GM12878 (cell line): ENCODE data around the gene NPC2. TPM values are rescaled to one million over a fixed set of nuclear protein-coding genes. Genes with fewer than 3 reads are reported as not detected.

Source experiments
- ATAC-seq: fragments of 200-7000 bp; cut with Tn5 transposase; 3 replicates; pipeline ENCODE4 v1.9.1; 2020; ENCODE audit warnings: mild to moderate bottlenecking, moderate library complexity
- BruUV-seq: library from RNA; stranded (reverse); fragments of 400-500 nt; replicated peaks from 2 replicates; lab custom pipeline; 2021; lab: Mats Ljungman, UMichigan
- CTCF ChIA-PET: fragments of 300-600 bp; sonication (Branson Sonifier 250); formaldehyde crosslinking; extraction: SDS; loops from one replicate; lab custom pipeline; 2021; ENCODE audit warnings: inconsistent platforms; lab: Yijun Ruan, JAX
- POLR2A ChIA-PET: fragments of 350-600 bp; formaldehyde crosslinking; extraction: SDS; loops from one replicate; lab custom pipeline; 2021; ENCODE audit warnings: inconsistent platforms; lab: Charles Lee
- RAD21 ChIA-PET: fragments of 300-600 bp; sonication (Branson Sonifier 250); formaldehyde crosslinking; loops from one replicate; lab custom pipeline; 2023; ENCODE audit warnings: antibody characterized with exemption; ENCODE audit not compliant: unreplicated experiment; lab: Charles Lee
- SMC1A ChIA-PET: fragments of 300-600 bp; sonication (Branson Sonifier 250); formaldehyde crosslinking; loops from one replicate; lab custom pipeline; 2023; ENCODE audit not compliant: unreplicated experiment, uncharacterized antibody; lab: Charles Lee
- DNase-seq: peaks from one replicate; pipeline ENCODE4 v3.0.0-alpha.2; 2011; ENCODE audit warnings: low read depth, low spot score
- FAIRE-seq: peaks from 3 replicates; lab custom pipeline; 2011; peaks lifted over from hg19 to GRCh38; lab: Jason Lieb, UNC
- H2AFZ ChIP-seq: 2 replicates; pipeline ENCODE4 v1.6.0; 2011; ENCODE audit warnings: low read depth, low read length, control low read depth; ENCODE audit not compliant: control insufficient read depth
- H3K27ac ChIP-seq: 2 replicates; pipeline ENCODE4 v1.5.1; 2011; ENCODE audit warnings: control low read depth; ENCODE audit not compliant: control insufficient read depth, insufficient read depth
- H3K27me3 ChIP-seq, 2 experiments: replicated peaks in 1 of 2; 2 replicates each; pipeline versions ENCODE4 v1.6.0 to v1.6.1; 2011; ENCODE audit warnings: low read length in 1 of 2; ENCODE audit not compliant: control insufficient read depth in 2 of 2, insufficient read depth in 2 of 2
- H3K36me3 ChIP-seq, 2 experiments: 2 replicates each; pipeline ENCODE4 v1.5.1; 2011; ENCODE audit warnings: low read length in 1 of 2; ENCODE audit not compliant: control insufficient read depth in 2 of 2, insufficient read depth in 2 of 2
- H3K4me1 ChIP-seq: 2 replicates; pipeline ENCODE4 v1.6.1; 2011; ENCODE audit warnings: mild to moderate bottlenecking, low read length, moderate library complexity, mixed read lengths; ENCODE audit not compliant: control insufficient read depth, insufficient read depth
- H3K4me2 ChIP-seq: 2 replicates; pipeline ENCODE4 v1.6.0; 2011; ENCODE audit warnings: control low read depth; ENCODE audit not compliant: control insufficient read depth, insufficient read depth
- H3K4me3 ChIP-seq: fragments of 200-600 bp; sonication (generic); 2 replicates; pipeline ENCODE4 v1.5.1; 2016
- H3K79me2 ChIP-seq: 2 replicates; pipeline ENCODE4 v1.6.0; 2011; ENCODE audit warnings: low read length; ENCODE audit not compliant: control insufficient read depth, insufficient read depth
- H3K9ac ChIP-seq: 2 replicates; pipeline ENCODE4 v1.8.0; 2011; ENCODE audit warnings: low read length, control low read depth, mixed read lengths; ENCODE audit not compliant: control insufficient read depth, insufficient read depth
- H3K9me3 ChIP-seq: replicated peaks from 3 replicates; pipeline ENCODE4 v1.5.1; 2011; ENCODE audit warnings: mild to moderate bottlenecking, low read length; ENCODE audit not compliant: control insufficient read depth, insufficient read depth
- H4K20me1 ChIP-seq: 2 replicates; pipeline ENCODE4 v1.6.0; 2011; ENCODE audit not compliant: control insufficient read depth, insufficient read depth
- EP300 ChIP-seq, 2 experiments: fragments of 150-350 bp in 1 of 2; IDR thresholded peaks; 2 replicates each; pipeline ENCODE4 v1.6.1; 2011 to 2012; ENCODE audit warnings: low read depth in 2 of 2, low read length in 2 of 2, borderline replicate concordance in 1 of 2, improper control_type of control experiment in 1 of 2, inconsistent platforms in 1 of 2; ENCODE audit not compliant: control insufficient read depth in 1 of 2
- ESRRA ChIP-seq: IDR thresholded peaks from 2 replicates; pipeline ENCODE4 v1.6.1; 2012; ENCODE audit warnings: mild to moderate bottlenecking, low read length, improper control_type of control experiment
- HDAC2 ChIP-seq: fragments of 200-600 bp; sonication (generic); IDR thresholded peaks from 2 replicates; pipeline ENCODE4 v1.6.1; 2017
- KLF5 ChIP-seq: fragments of 450-650 bp; IDR thresholded peaks from 2 replicates; pipeline ENCODE4 v1.6.1; 2014; ENCODE audit warnings: mild to moderate bottlenecking; ENCODE audit not compliant: partially characterized antibody
- MEF2B ChIP-seq: fragments of 450-650 bp; IDR thresholded peaks from 2 replicates; pipeline ENCODE4 v1.6.1; 2018; ENCODE audit warnings: mild to moderate bottlenecking, moderate library complexity; ENCODE audit not compliant: partially characterized antibody, poor library complexity, severe bottlenecking
- NBN ChIP-seq: fragments of 450-650 bp; IDR thresholded peaks from 2 replicates; pipeline ENCODE4 v1.6.1; 2016
- SRF ChIP-seq, 2 experiments: IDR thresholded peaks; 2 replicates each; pipeline ENCODE4 v1.6.1; 2011; ENCODE audit warnings: low read depth in 2 of 2, low read length in 2 of 2, mild to moderate bottlenecking in 1 of 2, moderate library complexity in 1 of 2
- SUPT20H ChIP-seq: IDR thresholded peaks from 2 replicates; pipeline ENCODE4 v1.6.1; 2011; ENCODE audit warnings: low read depth, mild to moderate bottlenecking, low read length, moderate library complexity, borderline replicate concordance; ENCODE audit not compliant: control insufficient read depth
- YY1 ChIP-seq: IDR thresholded peaks from 2 replicates; pipeline ENCODE4 v1.6.1; 2011; ENCODE audit warnings: low read depth, mild to moderate bottlenecking, low read length
- ZNF217 ChIP-seq: fragments of 450-650 bp; IDR thresholded peaks from 2 replicates; pipeline ENCODE4 v1.6.1; 2017; ENCODE audit warnings: antibody characterized with exemption, mild to moderate bottlenecking
- WGBS: methylation state at CpG from one replicate; pipeline ENCODE4 v1.1.6; 2016; ENCODE audit warnings: low lambda C conversion rate; ENCODE audit not compliant: insufficient replicate concordance, insufficient coverage; ENCODE audit errors: missing lambda C conversion rate; 5-methylcytosine and 5-hydroxymethylcytosine counted together
- in situ Hi-C: fragments of 300-500 bp; cut with MboI; formaldehyde crosslinking; loops from 9 replicates; pipeline ENCODE4 v1.14.3; 2018; ENCODE audit warnings: mixed read lengths
- intact Hi-C: fragments of 100-400 bp; cut with micrococcal nuclease; formaldehyde crosslinking; loops from one replicate; pipeline ENCODE4 v1.14.2; 2022; ENCODE audit not compliant: unreplicated experiment
- polyA plus RNA-seq, 11 experiments: library from polyadenylated mRNA; depleted of rRNA in 4 of 11; unstranded in 6 of 11; stranded (reverse) in 5 of 11; fragments of >200 nt; fragmentation: Nextera tagmentation in 4 of 11; fragmentation: Illumina TruSeq in 1 of 11; extraction: Ambion mirVana in 4 of 11; extraction: Trizol in 1 of 11; gene quantifications; 1 replicate in 1 of 11; 2 replicates in 10 of 11; pipeline versions ENCODE4 v1.2.1 to v1.2.3, GENCODE V29; 2011 to 2016; ENCODE audit warnings: inconsistent platforms in 2 of 11, missing spikeins in 2 of 11, low read depth in 1 of 11
- total RNA-seq, 4 experiments: library from RNA; depleted of rRNA in 3 of 4; stranded (reverse); fragments of >200 nt in 3 of 4; fragmentation: Illumina TruSeq in 1 of 4; extraction: Trizol in 1 of 4; gene quantifications; 2 replicates each; pipeline versions ENCODE4 v1.2.1 to v1.2.3, GENCODE V29; 2013 to 2021
- TF ChIP-seq, protein P1 (sequence below): fragments of 450-650 bp; formaldehyde crosslinking; IDR thresholded peaks from 2 replicates; pipeline ENCODE4 v1.4.0; 2022; ENCODE audit warnings: mild to moderate bottlenecking, moderate library complexity
- TF ChIP-seq, protein P2 (sequence below): IDR thresholded peaks from 2 replicates; pipeline ENCODE4 v1.6.1; 2012; ENCODE audit warnings: low read depth, low read length, improper control_type of control experiment
- TF ChIP-seq, protein P3 (sequence below): fragments of 450-650 bp; conservative IDR thresholded peaks from 2 replicates; pipeline ENCODE4 v1.6.1; 2017; ENCODE audit warnings: mild to moderate bottlenecking, moderate library complexity

Gene NPC2
- total and polyA plus RNA-seq, 10 of the 15 experiments (the other 5 are each of a cell fraction or from before 2014, with no cell fraction given) = 29.5 to 109 (median 59.1) TPM

DNA sequence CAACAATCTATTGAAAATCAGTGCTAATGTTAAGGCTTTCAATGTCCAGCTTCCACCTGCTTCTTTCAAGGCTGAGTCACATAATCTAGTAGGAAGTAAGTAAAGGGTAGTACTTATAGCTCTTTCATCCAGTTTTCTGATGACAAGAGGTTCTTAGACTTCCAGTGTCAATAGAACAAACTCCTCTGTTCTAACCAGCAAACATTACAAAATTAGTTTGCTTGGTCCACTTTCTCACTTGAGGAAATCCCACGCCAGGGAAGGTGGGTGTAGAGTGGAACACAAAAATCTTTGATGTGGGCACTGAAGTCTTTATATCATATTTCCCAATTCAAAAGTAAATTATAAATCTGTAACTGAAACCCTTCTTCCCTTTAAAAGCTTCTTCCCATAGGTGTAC is 2.6 kb downstream of the NPC2 start:
- CTCF ChIA-PET = interaction anchor here (0.9 to 2.0 kb wide), 8 partner anchors 9 to 127 kb away, joined by 3 to 14 read pairs (median 4); no protein-coding TSS in a partner anchor
- no TSS peak for BruUV-seq
- peaks cover 11% of the 10 kb centered on the region for H3K79me2 ChIP-seq
- H2AFZ ChIP-seq = no peak overlapping the region
- FAIRE-seq (no peak), DNase-seq (no peak), ATAC-seq (no peak)
- SMC1A ChIA-PET = interaction anchor here (0.8 to 2.7 kb wide), 9 partner anchors 9 to 126 kb away, joined by 3 to 13 read pairs (median 5); no protein-coding TSS in a partner anchor
- H3K4me2 ChIP-seq = no peak overlapping the region
- no peaks in the 10 kb centered on the region for H3K9me3 ChIP-seq
- no peaks in the 10 kb centered on the region for H3K36me3 ChIP-seq
- TF ChIP-seq, protein P1, sequence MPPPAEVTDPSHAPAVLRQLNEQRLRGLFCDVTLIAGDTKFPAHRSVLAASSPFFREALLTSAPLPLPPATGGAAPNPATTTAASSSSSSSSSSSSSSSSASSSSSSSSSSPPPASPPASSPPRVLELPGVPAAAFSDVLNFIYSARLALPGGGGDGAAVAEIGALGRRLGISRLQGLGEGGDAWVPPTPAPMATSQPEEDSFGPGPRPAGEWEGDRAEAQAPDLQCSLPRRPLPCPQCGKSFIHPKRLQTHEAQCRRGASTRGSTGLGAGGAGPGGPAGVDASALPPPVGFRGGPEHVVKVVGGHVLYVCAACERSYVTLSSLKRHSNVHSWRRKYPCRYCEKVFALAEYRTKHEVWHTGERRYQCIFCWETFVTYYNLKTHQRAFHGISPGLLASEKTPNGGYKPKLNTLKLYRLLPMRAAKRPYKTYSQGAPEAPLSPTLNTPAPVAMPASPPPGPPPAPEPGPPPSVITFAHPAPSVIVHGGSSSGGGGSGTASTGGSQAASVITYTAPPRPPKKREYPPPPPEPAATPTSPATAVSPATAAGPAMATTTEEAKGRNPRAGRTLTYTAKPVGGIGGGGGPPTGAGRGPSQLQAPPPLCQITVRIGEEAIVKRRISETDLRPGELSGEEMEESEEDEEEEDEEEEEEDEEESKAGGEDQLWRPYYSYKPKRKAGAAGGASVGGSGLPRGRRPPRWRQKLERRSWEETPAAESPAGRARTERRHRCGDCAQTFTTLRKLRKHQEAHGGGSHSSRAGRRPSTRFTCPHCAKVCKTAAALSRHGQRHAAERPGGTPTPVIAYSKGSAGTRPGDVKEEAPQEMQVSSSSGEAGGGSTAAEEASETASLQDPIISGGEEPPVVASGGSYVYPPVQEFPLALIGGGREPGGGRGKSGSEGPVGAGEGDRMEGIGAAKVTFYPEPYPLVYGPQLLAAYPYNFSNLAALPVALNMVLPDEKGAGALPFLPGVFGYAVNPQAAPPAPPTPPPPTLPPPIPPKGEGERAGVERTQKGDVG (CRISPR knock-in tag) = no peak
- TF ChIP-seq EP300 (IDR thresholded peaks at IDR 0.05; ENCODE audit: borderline replicate concordance in 1 of 2, control insufficient read depth in 1 of 2, low read depth in 2 of 2, low read length in 2 of 2) (no peak), YY1 (no peak), MEF2B (no peak), HDAC2 (no peak), NBN (no peak), ZNF217 (no peak), KLF5 (no peak), ESRRA (no peak), SRF (IDR thresholded peaks at IDR 0.05; ENCODE audit: low read depth in 2 of 2, low read length in 2 of 2) (no peak), SUPT20H (no peak)
- TF ChIP-seq, protein P2, sequence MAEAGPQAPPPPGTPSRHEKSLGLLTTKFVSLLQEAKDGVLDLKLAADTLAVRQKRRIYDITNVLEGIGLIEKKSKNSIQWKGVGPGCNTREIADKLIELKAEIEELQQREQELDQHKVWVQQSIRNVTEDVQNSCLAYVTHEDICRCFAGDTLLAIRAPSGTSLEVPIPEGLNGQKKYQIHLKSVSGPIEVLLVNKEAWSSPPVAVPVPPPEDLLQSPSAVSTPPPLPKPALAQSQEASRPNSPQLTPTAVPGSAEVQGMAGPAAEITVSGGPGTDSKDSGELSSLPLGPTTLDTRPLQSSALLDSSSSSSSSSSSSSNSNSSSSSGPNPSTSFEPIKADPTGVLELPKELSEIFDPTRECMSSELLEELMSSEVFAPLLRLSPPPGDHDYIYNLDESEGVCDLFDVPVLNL = no peak
- TF ChIP-seq, protein P3, sequence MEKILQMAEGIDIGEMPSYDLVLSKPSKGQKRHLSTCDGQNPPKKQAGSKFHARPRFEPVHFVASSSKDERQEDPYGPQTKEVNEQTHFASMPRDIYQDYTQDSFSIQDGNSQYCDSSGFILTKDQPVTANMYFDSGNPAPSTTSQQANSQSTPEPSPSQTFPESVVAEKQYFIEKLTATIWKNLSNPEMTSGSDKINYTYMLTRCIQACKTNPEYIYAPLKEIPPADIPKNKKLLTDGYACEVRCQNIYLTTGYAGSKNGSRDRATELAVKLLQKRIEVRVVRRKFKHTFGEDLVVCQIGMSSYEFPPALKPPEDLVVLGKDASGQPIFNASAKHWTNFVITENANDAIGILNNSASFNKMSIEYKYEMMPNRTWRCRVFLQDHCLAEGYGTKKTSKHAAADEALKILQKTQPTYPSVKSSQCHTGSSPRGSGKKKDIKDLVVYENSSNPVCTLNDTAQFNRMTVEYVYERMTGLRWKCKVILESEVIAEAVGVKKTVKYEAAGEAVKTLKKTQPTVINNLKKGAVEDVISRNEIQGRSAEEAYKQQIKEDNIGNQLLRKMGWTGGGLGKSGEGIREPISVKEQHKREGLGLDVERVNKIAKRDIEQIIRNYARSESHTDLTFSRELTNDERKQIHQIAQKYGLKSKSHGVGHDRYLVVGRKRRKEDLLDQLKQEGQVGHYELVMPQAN = no peak
- in situ Hi-C loops (no loop called here), intact Hi-C loops (no loop called here)
- RAD21 ChIA-PET = interaction anchor here (1.2 kb wide), 1 partner anchor 89 kb away, joined by 3 read pairs; no protein-coding TSS in a partner anchor
- H4K20me1 ChIP-seq = no peaks in the 10 kb centered on the region
- peaks cover 7% of the 10 kb centered on the region for H3K4me1 ChIP-seq
- H3K9ac ChIP-seq = no peak overlapping the region
- H3K27me3 ChIP-seq = no peaks in the 10 kb centered on the region
- no peak overlapping the region for H3K27ac ChIP-seq
- POLR2A ChIA-PET = no interaction called here
- WGBS = 93% methylated on average over 1 of the region's 1 CpG
- H3K4me3 ChIP-seq = no peak overlapping the region
